ENCODE measurements around the gene ZRANB3. TPM values are rescaled to one million over a fixed set of nuclear protein-coding genes. Genes with fewer than 3 reads are reported as not detected.
"Not testable (repeated sequence)": the region's sequence is repeated elsewhere in the genome, so short reads cannot be mapped to it uniquely, and the experiment has no call there.

ZRANB3 gene
- total RNA-seq, 1 donor from 2014 or later: 7.0 TPM

DNA sequence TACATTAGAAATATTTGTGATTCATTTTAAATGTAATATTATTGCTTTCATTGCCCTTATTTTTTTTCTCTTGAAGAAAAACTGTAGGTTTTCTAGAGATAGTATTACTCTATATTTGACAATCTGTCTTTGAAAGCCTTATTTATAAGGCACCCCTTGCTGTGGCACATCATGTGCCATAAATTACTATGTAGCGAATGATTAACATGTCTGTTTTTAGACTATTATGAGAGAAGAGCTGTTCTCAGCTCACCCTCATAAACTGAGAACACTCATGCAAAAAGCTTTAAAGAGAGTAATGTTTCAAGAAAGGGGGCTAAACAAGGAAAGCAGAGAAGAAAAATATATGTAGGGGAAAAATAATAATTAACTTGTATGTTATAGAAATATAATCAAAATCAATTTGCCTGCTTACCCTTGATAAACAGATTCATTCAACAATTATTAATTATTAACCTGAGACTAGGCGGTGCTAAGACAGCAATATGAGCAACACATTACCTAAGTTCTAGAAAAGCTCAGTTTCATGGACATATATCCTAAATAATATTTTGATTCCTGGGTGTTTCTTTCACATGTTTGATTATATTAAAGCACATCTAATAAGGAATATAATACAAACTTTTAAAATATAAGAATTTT lies 409.9 kb downstream of the ZRANB3 start:
- H3K4me1 Mint-ChIP-seq (ENCODE audit: low read depth): peaks cover 25% of the 10 kb centered on the region
- no peaks in the 10 kb centered on the region for H3K9me3 Mint-ChIP-seq (ENCODE audit: low read depth)
- TF ChIP-seq, protein P1, sequence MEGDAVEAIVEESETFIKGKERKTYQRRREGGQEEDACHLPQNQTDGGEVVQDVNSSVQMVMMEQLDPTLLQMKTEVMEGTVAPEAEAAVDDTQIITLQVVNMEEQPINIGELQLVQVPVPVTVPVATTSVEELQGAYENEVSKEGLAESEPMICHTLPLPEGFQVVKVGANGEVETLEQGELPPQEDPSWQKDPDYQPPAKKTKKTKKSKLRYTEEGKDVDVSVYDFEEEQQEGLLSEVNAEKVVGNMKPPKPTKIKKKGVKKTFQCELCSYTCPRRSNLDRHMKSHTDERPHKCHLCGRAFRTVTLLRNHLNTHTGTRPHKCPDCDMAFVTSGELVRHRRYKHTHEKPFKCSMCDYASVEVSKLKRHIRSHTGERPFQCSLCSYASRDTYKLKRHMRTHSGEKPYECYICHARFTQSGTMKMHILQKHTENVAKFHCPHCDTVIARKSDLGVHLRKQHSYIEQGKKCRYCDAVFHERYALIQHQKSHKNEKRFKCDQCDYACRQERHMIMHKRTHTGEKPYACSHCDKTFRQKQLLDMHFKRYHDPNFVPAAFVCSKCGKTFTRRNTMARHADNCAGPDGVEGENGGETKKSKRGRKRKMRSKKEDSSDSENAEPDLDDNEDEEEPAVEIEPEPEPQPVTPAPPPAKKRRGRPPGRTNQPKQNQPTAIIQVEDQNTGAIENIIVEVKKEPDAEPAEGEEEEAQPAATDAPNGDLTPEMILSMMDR (IDR thresholded peaks at IDR 0.05): no peak
- no peak overlapping the region for H3K4me3 Mint-ChIP-seq (ENCODE audit: unreplicated experiment)
- H3K27ac Mint-ChIP-seq (ENCODE audit: unreplicated experiment): no peak overlapping the region
- DNase-seq (ENCODE audit: low spot score): no peak
- peaks cover 9% of the 10 kb centered on the region for H3K36me3 Mint-ChIP-seq (ENCODE audit: low read depth)
- no peaks in the 10 kb centered on the region for H3K27me3 Mint-ChIP-seq (ENCODE audit: low read depth)

DNA sequence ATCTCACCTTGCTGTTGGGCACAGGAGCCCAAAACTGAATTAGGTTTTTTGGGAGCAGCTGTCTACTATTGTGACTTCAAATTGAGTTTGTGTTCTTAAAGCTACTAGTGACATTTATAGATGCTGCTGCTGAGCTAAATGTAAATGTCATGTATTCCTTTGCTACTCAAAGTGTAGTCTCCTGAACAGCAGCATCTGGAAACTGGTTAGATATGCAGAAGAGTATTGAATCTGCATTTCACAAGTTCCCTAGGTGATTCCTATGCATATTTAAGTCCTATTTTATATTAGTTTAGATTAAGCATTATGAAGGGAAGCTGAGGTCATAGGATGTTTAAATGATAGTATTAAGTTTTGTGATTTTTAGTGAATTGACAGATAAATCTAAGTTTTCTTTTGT lies 411.4 kb downstream of the ZRANB3 start:
- Mint-ChIP-seq H3K27me3 (ENCODE audit: low read depth) (no peaks in the 10 kb centered on the region), H3K4me3 (ENCODE audit: unreplicated experiment) (no peak overlapping the region), H3K9me3 (ENCODE audit: low read depth) (no peaks in the 10 kb centered on the region), H3K36me3 (ENCODE audit: low read depth) (peaks cover 7% of the 10 kb centered on the region), H3K4me1 (ENCODE audit: low read depth) (peaks cover 14% of the 10 kb centered on the region), H3K27ac (ENCODE audit: unreplicated experiment) (no peak overlapping the region)
- TF ChIP-seq, protein P1 (IDR thresholded peaks at IDR 0.05): no peak
- no peak for DNase-seq (ENCODE audit: low spot score)

DNA sequence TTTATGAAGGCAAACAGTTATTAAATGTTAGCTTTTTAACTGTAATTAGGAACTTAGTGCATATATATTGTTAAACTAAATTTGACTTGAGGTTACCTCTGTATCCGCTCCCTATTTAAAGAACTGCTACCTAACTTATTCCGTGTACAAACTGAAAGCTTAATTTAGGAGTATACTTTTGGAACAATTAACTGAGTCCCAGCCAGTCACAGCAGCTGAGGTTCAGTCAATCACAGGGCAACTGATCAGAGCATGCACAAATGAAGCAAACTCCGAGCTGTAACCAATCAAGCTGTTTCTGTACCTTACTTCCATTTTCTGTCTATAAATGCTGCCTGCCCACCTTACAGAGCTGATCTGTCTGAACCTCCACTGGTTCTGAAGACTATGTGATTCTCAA lies 417.7 kb downstream of the ZRANB3 start:
- H3K27me3 Mint-ChIP-seq (ENCODE audit: low read depth): no peaks in the 10 kb centered on the region
- H3K4me3 Mint-ChIP-seq (ENCODE audit: unreplicated experiment): no peak overlapping the region

DNA sequence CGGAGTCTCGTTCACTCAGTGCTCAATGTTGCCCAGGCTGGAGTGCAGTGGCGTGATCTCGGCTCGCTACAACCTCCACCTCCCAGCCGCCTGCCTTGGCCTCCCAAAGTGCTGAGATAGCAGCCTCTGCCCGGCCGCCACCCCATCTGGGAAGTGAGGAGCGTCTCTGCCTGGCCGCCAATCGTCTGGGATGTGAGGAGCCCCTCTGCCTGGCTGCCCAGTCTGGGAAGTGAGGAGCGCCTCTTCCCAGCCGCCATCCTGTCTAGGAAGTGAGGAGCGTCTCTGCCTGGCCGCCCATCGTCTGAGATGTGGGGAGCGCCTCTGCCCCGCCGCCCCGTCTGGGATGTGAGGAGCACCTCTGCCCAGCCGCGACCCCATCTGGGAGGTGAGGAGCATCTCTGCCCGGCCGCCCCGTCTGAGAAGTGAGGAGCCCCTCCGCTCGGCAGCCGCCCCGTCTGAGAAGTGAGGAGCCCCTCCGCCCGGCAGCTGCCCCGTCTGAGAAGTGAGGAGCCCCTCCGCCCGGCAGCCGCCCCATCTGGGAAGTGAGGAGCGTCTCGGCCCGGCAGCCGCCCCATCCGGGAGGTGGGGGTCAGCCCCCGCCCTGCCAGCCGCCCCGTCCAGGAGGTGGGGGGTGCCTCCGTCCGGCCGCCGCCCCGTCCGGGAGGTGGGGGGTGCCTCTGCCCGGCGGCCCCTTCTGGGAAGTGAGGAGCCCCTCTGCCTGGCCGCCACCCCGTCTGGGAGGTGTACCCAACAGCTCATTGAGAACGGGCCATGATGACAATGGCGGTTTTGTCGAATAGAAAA lies 425.3 kb downstream of the ZRANB3 start:
- H3K4me1 Mint-ChIP-seq (ENCODE audit: low read depth); H3K36me3 Mint-ChIP-seq (ENCODE audit: low read depth); H3K27ac Mint-ChIP-seq (ENCODE audit: unreplicated experiment); H3K4me3 Mint-ChIP-seq (ENCODE audit: unreplicated experiment); DNase-seq (ENCODE audit: low spot score); H3K27me3 Mint-ChIP-seq (ENCODE audit: low read depth); H3K9me3 Mint-ChIP-seq (ENCODE audit: low read depth): not testable (repeated sequence)

More for the DNA sequence above, 417.7 kb downstream of the ZRANB3 start:
- Mint-ChIP-seq H3K36me3 (ENCODE audit: low read depth) (peaks cover 10% of the 10 kb centered on the region), H3K4me1 (ENCODE audit: low read depth) (no peaks in the 10 kb centered on the region), H3K27ac (ENCODE audit: unreplicated experiment) (no peak overlapping the region), H3K9me3 (ENCODE audit: low read depth) (no peaks in the 10 kb centered on the region)
- TF ChIP-seq, protein P1 (IDR thresholded peaks at IDR 0.05): no peak
- no peak for DNase-seq (ENCODE audit: low spot score)

DNA sequence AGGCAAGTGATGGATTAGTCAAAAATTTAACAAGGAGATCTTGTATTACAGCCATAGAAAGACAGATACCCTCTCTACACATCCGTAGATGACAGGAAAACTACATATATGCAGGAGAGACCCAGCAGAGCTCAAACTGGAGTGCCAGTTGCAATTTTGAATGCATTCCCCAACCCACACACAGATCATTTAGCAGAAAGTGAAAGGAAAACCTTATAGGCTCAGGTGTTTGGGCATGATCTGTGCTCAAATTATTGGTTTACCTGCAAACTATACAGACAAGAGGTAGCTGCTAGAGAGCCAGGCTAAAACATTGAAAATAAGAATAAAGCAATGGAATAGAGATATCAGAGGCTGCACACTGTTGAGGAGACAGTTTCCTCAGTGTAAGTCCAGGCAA lies 427.2 kb downstream of the ZRANB3 start:
- TF ChIP-seq, protein P1 (IDR thresholded peaks at IDR 0.05): no peak
- Mint-ChIP-seq H3K27ac (ENCODE audit: unreplicated experiment) (no peak overlapping the region), H3K36me3 (ENCODE audit: low read depth) (peaks cover 10% of the 10 kb centered on the region), H3K4me1 (ENCODE audit: low read depth) (peaks cover 12% of the 10 kb centered on the region), H3K4me3 (ENCODE audit: unreplicated experiment) (no peak overlapping the region), H3K9me3 (ENCODE audit: low read depth) (peaks cover 4% of the 10 kb centered on the region), H3K27me3 (ENCODE audit: low read depth) (no peaks in the 10 kb centered on the region)
- DNase-seq (ENCODE audit: low spot score): no peak

All from chondrocyte (in vitro differentiated cells).